OCI-M1 (cell line): ENCODE data around the gene POU2AF1.
"Not testable (repeated sequence)": the region's sequence is repeated elsewhere in the genome, so short reads cannot be mapped to it uniquely, and the experiment has no call there.

Source experiments
- DNase-seq: peaks from one replicate; lab custom pipeline; 2025; lab: John Stamatoyannopoulos, UW

POU2AF1 gene

DNA sequence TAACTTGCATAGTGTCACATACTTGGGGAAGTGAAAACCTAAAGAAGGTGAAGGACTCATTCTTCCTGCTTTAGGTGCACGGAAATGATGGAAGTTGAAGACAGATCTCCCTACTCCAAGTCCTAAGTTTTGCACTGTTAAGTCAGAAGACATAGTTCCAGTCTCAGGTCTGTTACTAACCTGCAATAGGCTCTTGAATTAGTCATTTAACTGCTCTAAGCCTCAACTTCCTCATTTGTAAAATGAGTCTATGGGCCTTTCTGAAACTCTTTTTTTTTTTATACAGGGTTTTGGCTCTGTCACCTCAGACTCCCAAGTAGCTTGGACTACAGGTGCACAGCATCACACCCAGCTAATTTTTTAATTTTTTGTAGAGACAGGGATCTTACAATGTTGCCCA is 30.8 kb upstream of the POU2AF1 start:
- DNase-seq: peak; percentile 60

DNA sequence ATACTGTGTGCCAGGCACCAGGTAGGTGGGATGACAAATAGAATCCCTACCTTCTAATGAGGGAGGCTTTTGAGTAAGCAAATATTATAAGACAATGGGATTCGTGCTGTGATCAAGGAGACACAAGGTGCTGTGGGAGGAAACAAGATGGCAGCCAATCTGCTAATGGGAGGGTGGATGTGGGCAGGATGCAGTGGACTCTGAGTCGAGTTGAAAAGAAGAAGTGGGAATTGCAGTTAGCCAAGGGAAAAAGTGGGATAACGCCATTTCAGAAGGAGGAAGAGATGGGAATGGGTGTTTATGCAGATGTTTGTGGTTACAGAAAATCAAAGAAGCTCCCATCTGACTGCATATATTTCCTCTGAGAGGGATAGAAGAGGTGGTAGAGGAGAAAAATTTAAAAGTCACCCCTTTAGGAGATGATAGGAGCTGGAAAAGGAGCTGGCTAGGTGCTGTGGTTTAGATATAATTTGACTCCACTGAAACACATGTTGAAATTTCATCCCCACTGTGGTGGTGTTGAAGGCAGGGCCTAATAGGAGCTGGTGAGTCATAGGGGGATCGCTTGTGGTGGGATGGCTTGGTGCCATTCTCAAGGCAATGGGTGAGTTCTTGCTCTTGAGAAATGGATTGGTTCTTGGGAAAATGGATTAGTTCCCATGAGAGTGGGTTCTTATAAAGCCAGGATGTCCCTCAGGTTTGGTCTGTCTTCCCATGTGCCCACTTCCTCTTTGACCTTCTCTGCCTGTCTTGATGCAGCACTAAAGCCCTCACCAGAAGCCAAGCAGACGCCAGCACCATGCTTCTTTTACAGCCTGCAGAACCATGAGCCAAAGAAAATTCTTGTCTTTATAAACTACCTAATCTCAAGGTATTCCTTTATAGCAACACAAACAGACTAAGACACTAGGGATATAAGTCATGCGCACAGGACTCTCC is 30.0 kb upstream of the POU2AF1 start:
- peak; percentile 43 for DNase-seq

DNA sequence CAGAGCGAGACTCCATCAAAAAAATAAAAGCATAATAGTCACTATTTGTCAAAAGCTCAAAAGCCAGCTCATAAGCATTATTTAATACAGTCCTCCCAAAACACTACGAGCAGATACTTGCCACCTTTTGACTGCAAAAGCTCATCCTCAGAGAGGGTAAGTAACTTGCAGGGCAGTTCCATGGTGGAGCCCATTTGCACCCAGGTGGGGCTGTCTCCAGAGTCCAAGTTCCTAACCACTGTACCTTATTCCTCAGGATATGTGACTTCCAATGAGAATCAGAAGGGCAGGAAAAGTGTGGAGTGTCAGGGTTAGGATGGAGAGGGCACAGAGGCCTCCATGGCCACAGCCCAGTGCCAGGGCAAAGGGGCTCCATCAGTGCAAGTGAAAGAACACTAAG is 28.6 kb upstream of the POU2AF1 start:
- DNase-seq: no peak

DNA sequence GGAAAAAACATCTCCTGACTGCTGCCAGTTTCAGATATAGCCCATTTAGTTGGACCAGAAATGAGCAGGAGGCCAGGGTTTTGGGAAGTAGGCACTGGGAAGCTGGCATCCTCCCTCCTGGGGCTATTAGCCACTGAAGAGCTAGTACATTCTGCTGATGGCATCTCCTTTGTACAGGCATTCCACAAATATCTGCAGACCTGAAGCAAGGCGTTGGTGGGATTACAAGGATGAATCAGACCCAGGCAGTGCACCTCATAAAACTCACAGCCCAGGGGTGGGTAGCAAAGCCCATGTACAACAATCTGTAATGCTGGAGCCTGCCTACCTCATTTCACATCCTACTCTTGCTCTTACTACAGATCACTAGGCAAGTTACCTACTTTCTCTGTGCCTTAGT is 27.5 kb upstream of the POU2AF1 start:
- no peak for DNase-seq

DNA sequence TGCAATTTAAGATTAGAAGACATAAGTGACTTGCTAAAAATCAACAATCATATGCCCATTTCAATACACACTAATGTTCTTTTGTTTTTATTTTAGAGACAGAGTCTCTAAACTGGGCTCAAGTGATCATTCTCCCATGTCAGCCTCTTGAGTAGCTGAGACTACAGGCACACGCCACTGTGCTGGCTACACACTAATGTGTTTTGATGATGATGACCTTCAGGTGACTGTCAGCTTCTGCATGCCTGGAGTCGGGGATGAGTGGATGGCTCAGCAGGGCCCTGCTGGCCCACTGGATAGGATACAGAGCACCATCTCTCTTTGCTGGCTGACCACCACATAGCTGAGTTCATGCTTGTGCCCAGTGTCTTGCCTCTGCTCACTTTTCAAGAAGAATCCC is 27.0 kb upstream of the POU2AF1 start:
- no peak for DNase-seq

DNA sequence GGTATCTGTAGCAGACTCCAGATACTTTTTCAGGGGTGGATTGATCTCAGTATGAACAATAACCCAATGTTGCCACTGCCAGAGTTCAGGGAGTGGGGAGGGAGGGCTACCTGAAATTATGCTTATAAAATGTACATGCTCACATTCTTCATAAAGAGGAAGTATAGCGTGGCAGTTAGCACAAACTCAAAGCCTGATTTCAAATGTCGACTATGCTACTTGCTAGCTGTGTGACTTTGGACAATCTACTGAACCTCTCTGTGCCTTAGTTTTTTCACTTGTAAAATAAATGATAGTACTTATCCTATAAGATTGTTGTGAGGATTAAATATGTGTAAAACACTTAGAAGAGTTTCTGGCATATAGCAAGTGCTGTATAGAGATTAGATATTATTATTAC is 26.5 kb upstream of the POU2AF1 start:
- DNase-seq: no peak

DNA sequence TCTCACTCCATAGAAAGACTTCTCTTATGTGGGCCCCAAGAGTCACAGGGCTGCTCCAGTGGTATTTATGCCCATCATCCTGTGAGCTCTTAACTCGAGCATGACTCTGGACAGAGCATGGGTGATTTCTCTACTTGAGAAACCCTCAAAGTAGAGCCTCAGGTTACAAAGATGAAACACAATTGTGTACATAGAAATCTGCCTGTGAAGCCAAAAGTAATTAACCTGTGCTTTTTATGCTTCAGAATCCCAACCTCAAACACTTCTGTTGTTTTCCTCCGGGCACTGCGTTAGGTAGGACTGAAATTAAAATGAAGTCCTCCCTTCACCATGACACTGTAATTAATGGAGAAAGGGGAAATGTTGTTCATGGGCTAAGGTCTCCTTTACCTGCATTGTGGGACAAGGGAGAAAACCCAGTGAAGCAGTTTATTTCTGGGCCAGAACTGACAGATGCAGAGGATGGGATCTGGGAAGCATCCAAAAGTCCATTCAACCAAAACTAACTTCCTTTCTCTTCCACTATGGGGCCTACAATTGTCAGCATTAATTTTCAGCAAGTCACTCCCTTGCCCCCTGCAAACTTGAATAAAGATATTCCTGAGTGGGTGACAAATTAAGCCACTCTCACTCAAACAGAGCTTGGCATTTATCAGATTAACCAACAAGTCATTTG is 24.1 kb upstream of the POU2AF1 start:
- DNase-seq: no peak

DNA sequence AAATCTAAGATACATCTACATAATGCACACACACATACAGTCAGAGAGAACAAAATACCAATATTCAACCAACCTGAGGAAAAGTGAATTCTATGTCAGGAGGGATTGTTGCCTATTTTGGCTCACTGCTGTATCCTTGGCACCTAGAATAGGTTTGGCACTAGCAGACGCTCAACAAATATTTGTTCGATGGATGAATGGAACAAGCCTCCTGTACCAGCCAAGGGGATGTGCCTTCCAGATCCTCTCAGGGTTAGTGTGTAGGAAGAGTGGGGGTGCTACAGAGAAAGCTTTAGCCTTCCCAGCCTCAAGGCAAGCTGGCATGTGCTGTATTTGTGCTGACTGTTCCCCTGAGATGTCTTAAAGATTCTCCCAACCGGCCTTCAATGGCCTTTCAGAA is 23.3 kb upstream of the POU2AF1 start:
- no peak for DNase-seq

DNA sequence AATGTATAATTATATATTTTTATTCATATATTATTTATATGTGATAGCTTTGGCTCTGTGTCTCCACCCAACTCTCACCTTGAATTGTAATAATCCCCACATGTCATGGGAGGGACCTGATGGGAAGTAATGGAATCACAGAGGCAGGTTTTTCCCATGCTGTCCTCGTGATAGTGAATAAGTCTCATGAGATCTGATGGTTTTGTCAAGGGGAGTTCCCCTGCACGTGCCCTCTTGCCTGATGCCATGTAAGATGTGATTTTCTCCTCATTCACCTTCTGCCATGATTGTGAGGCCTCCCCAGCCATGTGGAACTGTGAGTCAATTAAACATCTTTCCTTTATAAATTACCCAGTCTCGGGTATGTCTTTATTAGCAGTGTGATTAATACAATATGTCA is 22.9 kb upstream of the POU2AF1 start:
- DNase-seq: not testable (repeated sequence)

DNA sequence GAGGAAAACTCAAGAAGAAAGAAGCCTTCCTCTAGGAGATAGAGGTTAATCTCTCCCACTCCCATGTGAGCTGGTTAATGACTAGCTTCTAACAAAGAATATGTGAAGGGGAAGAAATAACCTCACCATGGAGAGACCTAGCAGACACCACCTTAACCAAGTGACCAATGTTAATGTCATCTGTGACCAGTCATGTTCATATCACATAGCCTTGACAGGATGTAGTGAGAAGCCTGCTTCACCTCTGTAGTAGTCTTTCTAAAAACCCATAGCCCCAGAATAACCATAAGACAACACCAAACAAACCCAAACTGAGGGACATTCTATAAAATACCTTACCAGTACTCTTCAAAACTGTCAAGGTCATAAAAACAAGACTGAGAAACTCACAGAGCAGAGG is 21.5 kb upstream of the POU2AF1 start:
- DNase-seq: no peak

DNA sequence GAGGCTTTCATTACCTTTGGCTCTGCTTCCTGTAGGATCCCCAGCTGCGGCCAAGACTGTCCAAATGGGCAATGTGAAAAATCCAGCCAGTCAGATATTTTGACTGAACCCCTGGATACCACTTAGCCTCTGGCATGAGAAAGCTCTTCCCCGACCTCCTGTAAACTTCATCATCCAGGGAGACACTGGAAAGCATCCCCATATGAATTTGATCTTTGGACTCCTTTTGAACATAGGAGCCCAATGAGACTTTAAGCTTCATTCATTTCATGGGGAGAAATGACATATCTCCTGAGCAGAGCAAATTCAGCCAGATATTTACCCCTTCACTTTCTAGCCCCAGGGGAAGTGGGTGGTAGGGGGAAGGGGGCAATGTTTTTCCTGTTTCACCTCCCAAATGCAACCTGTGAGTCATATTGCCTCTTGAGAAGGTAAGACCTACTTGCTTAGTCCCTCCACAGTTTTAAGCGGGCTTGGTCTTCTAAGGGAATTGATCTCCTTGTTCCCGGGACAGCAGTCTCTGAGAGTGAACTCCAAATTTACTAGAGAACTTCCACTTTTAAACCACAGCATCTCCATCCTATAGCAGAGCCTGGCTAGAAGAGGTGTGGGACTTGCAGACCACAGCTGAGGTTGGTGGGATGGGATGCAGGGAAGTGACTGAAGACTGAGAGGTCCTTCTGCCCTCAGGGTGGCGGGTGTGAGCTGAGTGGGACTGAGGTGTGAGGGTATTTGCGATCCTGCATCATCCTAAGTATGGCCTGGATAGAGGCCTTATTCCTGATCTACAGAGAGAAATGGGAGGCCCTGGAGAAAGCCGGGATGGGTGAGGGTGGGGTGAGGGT is 20.3 kb upstream of the POU2AF1 start:
- no peak for DNase-seq

DNA sequence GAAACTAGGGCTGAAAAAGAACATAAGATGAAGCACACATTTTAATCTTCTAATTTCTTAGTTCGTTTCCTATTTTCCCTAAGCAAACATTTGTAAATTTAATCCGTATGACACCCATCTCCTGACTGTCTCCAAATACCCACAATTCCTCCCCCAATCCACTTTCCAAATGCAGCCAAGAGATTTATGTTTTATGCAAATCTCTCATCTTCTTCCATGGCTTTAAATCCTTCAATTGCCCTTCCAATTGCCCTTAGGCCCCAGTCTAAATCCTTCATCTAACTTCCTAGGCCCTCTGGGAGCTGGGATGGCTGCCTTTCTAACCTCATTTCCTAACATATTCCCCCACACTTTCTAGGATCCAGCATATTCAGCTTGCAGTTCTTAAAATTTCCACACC is 18.0 kb upstream of the POU2AF1 start:
- no peak for DNase-seq

DNA sequence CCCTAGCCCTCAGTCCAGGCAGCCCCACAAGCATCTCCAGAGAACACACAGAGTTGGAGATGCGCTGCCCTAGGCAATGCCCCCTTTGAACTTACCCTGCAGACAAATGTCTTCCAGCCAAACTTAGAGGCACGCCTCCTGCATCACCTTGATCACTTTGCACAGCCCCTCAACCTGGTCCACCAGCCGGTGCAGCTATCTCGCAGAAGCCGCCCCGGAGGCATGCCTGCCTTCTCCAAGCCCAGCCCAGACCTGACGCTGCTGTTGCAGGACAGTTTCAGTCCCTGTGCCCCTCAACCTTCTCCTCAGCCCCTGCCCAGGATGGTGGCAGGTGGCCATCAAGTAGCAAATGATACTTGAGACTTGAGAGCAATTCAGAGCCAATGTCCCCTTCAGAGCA is 16.7 kb upstream of the POU2AF1 start:
- DNase-seq: no peak

DNA sequence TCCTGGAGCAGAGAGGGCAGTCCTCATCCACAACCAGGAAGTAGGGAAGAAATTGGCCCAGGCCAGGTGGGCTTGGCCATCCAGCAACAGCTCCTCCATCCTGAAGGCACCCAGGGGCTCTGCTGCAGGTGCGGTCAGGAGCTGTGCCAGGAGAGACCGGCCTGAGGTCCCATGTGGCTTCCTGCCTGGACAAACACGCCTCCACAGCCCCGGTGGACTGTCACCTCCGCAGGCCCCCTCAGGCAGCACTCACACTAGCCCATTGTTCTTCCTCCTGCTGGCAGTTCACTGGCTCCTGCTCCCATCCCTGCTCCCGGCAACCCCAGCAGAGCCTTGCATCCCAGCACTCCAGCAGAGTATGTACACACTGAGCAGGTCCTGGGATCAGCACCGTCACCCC is 16.0 kb upstream of the POU2AF1 start:
- no peak for DNase-seq

DNA sequence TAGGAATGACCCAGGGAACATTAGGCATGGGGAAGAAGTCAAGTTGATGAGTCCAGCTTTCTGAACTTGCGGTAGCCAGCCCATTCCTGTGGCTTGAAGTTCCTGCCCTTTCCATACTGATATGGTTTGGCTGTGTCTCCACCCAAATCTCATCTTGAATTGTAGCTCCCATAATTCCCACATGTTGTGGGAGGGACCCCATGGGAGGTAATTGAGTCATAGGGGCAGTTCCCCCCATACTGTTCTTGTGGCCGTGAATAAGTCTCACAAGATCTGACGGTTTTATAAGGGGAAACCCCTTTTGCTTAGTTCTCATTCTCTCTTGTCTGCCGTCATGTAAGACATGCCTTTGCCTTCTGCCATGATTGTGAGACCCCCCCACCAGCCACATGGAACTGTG is 15.1 kb upstream of the POU2AF1 start:
- not testable (repeated sequence) for DNase-seq

DNA sequence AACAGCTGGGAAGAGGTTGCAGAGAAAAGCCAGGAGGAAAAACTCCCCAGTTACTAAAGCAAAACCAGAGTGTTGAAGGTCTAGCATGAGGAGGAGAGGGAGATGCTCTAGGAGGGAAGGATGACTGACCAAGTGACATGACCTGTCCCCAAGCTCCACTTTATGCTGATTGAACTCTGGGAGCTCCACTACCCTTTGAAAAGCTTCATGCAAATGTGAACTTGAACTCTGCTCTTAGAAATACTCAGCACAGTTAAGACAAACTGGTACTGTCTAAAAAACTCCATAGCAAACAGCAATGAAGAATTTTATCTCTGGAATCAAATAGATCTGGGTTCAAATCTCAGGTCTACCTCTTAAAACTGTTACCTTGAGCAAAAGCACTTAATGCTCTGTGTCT is 14.5 kb upstream of the POU2AF1 start:
- DNase-seq: no peak

DNA sequence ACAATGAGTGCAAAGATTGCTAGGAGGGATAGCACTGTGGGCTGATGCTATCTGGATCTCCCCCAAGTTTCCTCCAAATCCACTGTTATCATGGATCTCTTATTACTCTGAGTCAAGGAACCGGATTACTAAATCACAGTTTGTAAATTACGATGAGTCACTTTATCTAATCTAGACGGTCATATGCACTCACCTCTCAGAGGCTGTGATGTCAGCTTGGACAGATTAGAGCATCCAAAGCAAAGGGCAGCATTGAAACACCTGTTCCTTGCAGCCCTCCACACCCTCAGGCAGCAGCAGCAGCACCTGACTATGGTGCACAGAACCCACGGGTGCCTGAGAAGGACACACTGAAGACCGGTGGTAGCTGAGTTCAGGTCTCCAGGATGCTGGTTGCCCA is 14.0 kb upstream of the POU2AF1 start:
- no peak for DNase-seq

DNA sequence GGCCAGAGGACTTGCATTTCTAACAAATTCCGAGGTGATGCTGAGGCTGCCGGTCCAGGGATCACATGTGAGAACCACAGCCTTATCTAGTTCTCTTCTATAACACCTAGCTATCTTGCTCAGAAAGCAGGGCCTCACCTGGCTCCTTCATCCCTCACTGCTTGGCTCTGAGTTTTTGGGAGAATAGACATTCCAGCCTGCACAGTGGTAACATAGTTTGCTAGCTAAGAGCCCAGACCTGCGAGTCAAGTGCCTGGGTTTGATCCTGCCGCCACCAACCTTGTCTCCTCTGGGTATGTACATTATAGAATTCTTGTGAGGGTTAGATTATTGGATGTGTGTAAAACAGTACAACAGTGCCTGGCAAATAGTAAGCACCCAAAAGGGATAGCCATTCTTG is 13.5 kb upstream of the POU2AF1 start:
- DNase-seq: no peak

DNA sequence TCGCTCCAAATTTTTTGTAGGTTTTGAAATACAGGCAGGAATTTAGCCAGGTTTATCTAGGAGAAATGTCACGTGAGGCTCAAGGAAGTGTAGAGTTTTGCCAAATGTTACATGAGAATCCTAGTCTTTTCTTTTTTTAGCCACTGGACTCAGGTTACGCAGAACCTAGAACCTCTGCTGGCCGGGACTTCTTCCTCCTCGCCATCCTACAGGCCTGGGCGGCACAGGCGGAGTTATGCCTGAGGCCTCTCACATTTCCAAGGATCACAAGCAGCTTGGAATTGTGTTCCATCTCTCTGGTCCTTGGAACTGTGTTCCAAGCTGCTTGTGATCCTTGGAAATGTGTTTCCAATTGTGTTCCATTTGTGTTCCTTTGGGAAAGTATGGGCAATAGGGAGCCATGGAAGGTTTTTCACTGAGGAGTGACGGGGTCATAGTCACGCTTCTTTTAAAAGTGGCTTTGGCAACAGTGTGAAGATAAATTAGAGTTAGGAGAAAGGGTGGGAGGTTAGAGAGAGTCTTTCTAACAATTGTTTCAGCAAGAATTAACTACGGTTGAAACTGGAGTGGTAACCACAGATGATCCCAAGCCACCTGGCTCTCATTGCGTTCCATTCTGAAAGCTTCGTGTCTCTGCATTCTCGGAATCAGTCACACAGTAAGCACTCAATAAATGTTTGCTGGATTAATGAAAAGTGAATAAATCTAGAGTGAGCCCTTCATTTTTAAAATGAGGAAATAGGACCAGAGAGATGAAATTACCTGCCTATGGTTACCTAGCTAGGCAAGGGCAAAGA is 12.5 kb upstream of the POU2AF1 start:
- DNase-seq: no peak

DNA sequence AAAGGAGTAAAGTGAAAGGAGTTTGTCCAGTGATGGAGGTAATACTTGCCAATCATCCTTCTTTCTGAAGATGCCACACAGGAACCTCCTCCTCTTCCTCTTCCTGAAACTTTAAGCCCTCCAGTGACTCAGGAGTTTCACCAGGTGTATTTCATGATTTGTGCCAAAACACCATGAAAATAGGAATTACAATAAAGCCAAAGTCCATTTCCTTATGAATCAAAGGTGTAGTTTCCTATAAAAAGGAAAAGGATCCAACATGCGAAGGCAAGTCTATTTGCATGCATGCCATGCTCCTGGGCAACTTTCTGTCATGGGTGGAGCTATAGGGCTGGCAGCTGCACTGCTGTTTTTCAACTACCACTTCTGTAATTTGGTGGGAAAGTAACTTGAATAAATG is 9.8 kb upstream of the POU2AF1 start:
- no peak for DNase-seq

DNA sequence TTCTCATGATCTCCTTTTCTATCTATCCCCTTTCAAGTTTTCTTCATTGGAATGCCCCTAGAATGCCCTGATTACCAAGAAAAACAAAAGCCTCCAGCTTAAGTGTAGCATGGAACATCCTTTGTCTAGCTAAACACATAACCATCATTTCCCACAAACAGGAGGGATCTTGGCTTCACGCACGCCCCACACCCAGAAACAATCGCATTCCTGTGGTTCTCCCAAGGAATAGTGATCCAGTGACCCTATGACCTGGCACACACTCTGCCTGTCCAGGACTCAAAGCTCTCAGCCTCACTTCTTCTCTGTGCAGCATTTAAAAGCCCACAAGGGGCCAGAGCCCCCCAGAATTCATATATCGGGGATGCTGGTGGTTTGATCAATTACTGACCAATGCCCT is 9.3 kb upstream of the POU2AF1 start:
- no peak for DNase-seq

DNA sequence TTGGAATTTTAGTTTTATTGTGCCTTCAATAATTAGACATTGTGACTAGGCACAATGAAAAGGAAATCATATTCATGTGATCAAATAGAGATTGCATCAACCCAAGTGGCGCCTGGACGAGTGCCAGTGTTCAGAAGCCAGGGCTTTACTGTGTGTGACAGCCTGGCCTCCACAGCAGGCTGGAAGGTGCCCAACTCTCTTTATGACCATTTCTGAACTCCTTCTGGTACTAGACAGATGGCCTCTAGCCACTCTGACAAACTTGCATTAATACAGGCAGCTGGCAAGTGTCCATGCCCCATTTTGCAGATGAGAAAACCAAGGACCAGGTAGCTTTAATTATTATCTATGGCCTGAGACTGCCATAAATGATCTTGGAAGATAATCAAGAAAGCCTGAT is 8.3 kb upstream of the POU2AF1 start:
- DNase-seq: peak; percentile 10
